Amniotic stem cell (primary cell): ENCODE measurements around the gene SPCS1.
"Not testable (repeated sequence)": the region's sequence is repeated elsewhere in the genome, so short reads cannot be mapped to it uniquely, and the experiment has no call there.

Source experiments
- DNase-seq: peaks from one replicate; lab custom pipeline; 2025; lab: John Stamatoyannopoulos, UW

SPCS1 gene

GRCh38 chr3:52705688-52706686, at the start of gene SPCS1, which contains the start of gene GLT8D1:
SPCS1 (plus strand) TSS chr3:52706106; CDS start chr3:52706247, 141 bp downstream.
GLT8D1 (minus strand) TSS chr3:52705791; CDS start chr3:52700460, 5,331 bp downstream.
- DNase-seq, result peak; percentile 62

DNA sequence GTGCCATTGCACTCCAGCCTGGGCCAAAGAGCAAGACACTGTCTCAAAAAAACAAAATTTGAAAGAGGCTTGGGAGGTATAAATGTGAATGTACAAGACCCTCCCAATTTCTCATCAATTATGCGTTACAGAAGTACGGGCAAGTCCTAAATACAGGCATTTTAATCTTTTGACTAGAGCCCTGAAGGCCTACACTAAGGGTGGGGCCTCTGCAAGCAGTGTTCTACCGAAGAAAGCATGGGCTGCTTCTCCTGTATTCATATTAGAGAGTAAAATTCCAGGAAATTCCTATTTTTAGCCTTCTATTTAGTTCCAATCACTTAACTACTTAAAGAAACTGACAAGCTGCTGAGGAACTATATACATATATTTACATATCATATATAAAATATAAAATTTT, 45.9 kb upstream of the SPCS1 start:
- DNase-seq, result no peak

GRCh38 chr3:52663098-52663497, 42.8 kb upstream of the SPCS1 start:
- DNase-seq, result no peak

DNA sequence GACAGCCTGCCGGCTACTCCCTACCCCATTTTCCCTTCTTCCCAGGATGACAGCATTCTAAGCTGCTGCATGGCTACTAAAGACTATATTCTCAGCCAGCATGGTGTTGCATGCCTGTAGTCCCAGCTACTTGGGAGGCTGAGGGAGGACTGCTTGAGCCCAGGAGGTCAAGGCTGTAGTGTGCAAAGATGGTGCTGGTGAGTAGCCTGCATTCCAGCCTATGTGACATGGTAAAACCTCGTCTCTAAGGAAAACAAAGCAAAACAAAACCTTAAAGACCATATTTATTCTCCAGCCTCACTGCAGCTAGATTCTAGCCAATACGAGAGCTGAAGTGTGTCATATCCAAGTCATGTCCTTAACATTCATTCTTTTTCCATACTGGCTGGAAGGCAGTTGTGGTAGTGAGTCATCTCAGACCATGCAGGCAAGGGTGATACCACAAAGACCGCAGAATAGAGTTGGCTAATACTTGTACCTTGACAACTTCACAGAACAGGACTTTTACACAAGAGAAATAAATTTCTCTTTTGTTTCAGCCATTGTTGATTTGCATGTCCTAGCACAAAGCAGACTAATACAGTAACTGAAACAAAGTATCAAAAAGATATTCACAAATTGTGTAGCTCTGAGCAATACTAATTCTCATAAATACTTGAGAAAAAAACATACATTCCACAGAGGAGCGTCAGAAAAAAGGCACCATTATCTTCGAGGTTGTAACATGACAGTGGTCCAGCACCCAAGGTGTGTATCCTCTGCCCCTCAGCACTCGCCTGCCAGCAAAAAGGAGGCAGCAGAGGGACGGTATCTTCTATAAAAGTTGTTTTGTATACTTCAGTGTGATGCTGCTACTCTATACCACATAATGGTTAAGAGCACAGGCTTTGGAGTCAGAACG, 35.0 kb upstream of the SPCS1 start:
- peak; percentile 99 for DNase-seq

- no peak for DNase-seq
These were observed 34.2 kb upstream of the SPCS1 start for GRCh38 chr3:52671676-52672075.

- DNase-seq, result not testable (repeated sequence)
These were observed 29.7 kb upstream of the SPCS1 start for GRCh38 chr3:52676201-52676600.

GRCh38 chr3:52678265-52679198, 27.4 kb upstream of the SPCS1 start:
- no peak for DNase-seq

DNA sequence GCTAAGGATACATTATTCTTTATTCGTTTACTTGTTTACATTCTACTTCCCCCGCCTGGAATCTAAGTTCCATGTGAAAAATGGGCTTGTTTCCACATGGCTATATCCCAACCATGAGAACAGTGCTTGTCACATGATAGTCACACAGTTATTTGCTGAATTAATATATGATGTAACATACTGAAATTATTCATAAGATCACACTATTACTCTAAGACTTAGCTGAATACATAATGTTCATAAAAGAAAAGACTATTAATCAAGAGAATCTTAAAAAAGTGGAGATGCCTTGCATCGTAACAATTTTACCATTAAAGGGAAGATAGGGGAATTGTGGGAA, 26.7 kb upstream of the SPCS1 start:
- no peak for DNase-seq

GRCh38 chr3:52679811-52680210, 26.1 kb upstream of the SPCS1 start:
- DNase-seq, result no peak

GRCh38 chr3:52681596-52681995, 24.3 kb upstream of the SPCS1 start:
- DNase-seq, result no peak

DNA sequence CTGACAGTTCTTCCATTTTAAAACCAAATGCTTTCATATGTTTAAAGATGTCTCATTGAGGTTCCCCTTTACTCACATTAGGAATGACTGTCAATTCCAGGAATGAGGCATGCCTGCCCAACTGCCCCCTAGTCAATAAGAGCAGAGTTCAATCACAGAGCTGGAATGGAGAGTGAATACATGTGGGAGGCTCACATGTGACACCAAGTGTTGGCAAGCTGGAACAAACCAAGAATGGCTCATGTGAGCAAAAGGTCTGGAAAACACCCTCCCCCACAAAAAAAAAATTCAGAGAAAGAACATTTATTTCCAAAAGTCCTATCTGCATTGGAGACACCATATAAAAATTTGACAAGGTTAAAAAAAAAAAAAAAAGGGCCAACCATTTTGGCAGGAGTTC, 23.9 kb upstream of the SPCS1 start:
- DNase-seq, result no peak

DNA sequence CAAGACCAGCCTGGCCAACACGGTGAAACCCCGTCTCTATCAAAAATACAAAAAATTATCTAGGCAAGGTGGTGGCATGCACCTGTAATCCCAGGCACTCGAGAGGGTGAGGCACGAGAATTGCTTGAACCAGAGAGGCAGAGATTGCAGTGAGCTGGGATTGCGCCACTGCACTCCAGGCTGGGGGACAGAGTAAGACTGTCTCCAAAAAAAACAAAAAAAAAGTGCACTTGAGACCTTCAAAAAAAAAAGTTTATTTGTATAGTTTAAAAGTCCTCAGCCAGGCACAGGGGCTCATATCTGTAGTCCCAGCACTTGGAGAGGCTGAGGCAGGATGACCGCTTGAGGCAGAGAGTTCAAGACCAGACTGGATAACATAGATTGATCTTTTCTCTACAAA, 22.3 kb upstream of the SPCS1 start:
- no peak for DNase-seq

- no peak for DNase-seq
These were observed 21.7 kb upstream of the SPCS1 start for GRCh38 chr3:52684184-52684583.

- peak; percentile 78 for DNase-seq
These were observed 20.6 kb upstream of the SPCS1 start for GRCh38 chr3:52685285-52685708.

GRCh38 chr3:52685709-52686691, 19.9 kb upstream of the SPCS1 start, which contains the start of the genes GNL3 and PBRM1:
GNL3 (plus strand) TSS chr3:52686032; CDS start chr3:52686093, 61 bp downstream.
PBRM1 (minus strand) TSS chr3:52685913.
- peak; percentile 78 for DNase-seq

DNA sequence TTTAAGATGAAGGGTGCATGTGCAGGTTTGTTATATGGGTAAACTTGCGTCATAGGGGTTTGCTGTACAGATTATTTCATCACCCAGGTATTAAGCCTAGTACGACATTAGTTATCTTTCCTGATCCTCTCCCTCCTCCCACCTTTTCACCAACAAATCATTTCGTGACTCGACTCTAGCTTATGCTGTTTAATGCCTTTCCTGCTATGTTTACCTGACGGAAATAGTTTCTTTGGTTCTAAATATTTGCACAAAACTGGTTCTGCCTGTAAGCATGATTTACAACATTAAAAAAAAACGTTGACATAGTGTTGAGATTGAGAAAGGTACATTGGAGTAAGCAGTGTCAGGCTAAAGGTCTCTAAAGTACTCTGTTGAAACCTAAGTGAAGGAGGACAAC, 17.6 kb upstream of the SPCS1 start:
- no peak for DNase-seq

DNA sequence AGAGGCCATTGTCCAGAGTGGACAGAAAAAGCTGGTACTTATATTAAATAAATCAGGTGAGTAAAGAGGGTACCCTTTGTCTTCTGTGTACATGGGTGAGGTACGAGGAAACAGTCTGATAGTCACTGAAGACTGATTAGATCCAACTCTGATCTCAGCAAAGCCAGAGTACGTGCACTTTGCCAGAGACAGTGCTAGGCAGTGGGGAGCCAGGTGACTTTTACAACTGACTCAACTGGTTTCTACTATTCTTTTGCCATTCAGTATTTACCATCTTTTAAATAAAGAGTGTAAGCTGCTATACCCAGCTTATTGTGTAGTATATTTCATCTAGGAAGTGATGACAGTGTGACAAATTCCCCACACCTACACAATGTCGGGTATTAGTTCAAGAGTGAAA, 16.8 kb upstream of the SPCS1 start:
- DNase-seq, result no peak

DNA sequence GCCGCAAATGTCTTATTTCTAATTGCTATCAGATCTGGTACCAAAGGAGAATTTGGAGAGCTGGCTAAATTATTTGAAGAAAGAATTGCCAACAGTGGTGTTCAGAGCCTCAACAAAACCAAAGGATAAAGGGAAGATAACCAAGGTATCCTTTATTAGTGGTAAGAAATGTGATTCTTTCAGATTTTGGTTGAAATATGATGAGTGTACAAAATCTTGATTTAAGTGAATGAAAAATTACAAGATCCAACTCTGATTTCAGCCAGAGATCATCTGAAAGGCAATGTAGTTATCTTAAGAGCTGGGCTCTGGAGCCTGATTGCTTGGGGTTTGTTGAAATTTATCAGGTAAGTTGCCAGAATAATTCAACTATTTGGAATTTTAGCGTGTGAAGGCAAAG, 15.3 kb upstream of the SPCS1 start:
- DNase-seq, result no peak

GRCh38 chr3:52693071-52693470, 12.8 kb upstream of the SPCS1 start:
- no peak for DNase-seq
